Heart right ventricle (tissue), 16 donors: ENCODE results near the gene RAP1B. TPM values are rescaled to one million over a fixed set of nuclear protein-coding genes. Genes with fewer than 3 reads are reported as not detected.

Experiments used
- ATAC-seq, 8 donors: fragments of 200-7000 bp; cut with Tn5 transposase; one replicate each; pipeline ENCODE4 v1.9.1; 2020; ENCODE audit warnings: mild to moderate bottlenecking in 8 of 8, moderate library complexity in 8 of 8, moderate number of reproducible peaks in 1 of 8
- DNase-seq, 2 donors: peaks; one replicate each; pipeline ENCODE4 v3.0.0-alpha.2; 2020
- H3K27ac ChIP-seq, 10 donors: fragments of 200-600 bp; sonication (generic) in 2 of 10; one replicate each; pipeline versions ENCODE4 v1.5.0 to v1.8.0; 2020 to 2022; ENCODE audit warnings: mild to moderate bottlenecking in 3 of 10
- H3K27me3 ChIP-seq, 7 donors: fragments of 200-600 bp; one replicate each; pipeline ENCODE4 v1.8.0; 2021 to 2022; ENCODE audit warnings: mild to moderate bottlenecking in 2 of 7
- H3K36me3 ChIP-seq, 9 donors: fragments of 200-600 bp; sonication (generic) in 1 of 9; one replicate each; pipeline versions ENCODE4 v1.5.0 to v1.8.0; 2020 to 2022; ENCODE audit warnings: mild to moderate bottlenecking in 2 of 9
- H3K4me1 ChIP-seq, 9 donors: fragments of 200-600 bp; sonication (generic) in 1 of 9; one replicate each; pipeline versions ENCODE4 v1.5.0 to v1.8.0; 2020 to 2022; ENCODE audit warnings: mild to moderate bottlenecking in 4 of 9
- H3K4me3 ChIP-seq, 10 donors: fragments of 200-600 bp; sonication (generic) in 2 of 10; one replicate each; pipeline versions ENCODE4 v1.5.0 to v1.8.0; 2020 to 2022; ENCODE audit warnings: mild to moderate bottlenecking in 7 of 10, moderate library complexity in 2 of 10
- H3K9me3 ChIP-seq, 11 donors: fragments of 200-600 bp in 10 of 11; sonication (generic) in 2 of 11; one replicate each; pipeline versions ENCODE4 v1.5.0 to v1.8.0; 2013 to 2022; ENCODE audit warnings: mild to moderate bottlenecking in 2 of 11, control low read depth in 1 of 11, moderate library complexity in 1 of 11
- CTCF ChIP-seq, 9 donors: fragments of 200-600 bp; sonication (generic) in 2 of 9; IDR thresholded peaks; one replicate each; pipeline versions ENCODE4 v1.5.0 to v1.8.0; 2021 to 2022; ENCODE audit warnings: antibody characterized with exemption in 9 of 9, mild to moderate bottlenecking in 5 of 9, moderate library complexity in 1 of 9
- WGBS, 2 donors: extraction: QIAGEN DNeasy Blood & Tissue Kit; methylation state at CpG; one replicate each; pipeline ENCODE4 v1.1.7; 2013; ENCODE audit warnings: inconsistent platforms in 1 of 2; 5-methylcytosine and 5-hydroxymethylcytosine counted together
- intact Hi-C, 10 donors: fragments of 100-400 bp; cut with DNase I; formaldehyde crosslinking; loops; one replicate each; pipeline versions ENCODE4 v1.11.1 to v1.14.2; 2022
- long read RNA-seq, 3 donors: library from polyadenylated mRNA; unstranded; transcript quantifications; one replicate each; pipeline ENCODE4 v2.0.0, GENCODE V29; 2020 to 2021
- polyA plus RNA-seq, 2 donors: library from polyadenylated mRNA; stranded (reverse); fragments of 200-250 nt; gene quantifications; one replicate each; pipeline ENCODE4 v1.2.3, GENCODE V29; 2013
- total RNA-seq, 10 donors: library from RNA; stranded (reverse); fragmentation: NEBNext Ultra II Directional in 3 of 10; extraction: Animal tissue kit (Norgen Biotek cat#: 25700) in 3 of 10; gene quantifications; one replicate each; pipeline versions ENCODE4 v1.2.1 to v1.2.4, GENCODE V29; 2021 to 2023
- donor health status: Arrhythmogenic right ventricular cardiomyopathy.
- donor health status: ischemic (EF 13 %, LVEDD 7.1; RV severe dilation, severe dysfunction).
- donor health status: healthy with polysubstance abuse.
- donor health status: DM: no; HTN: yes; CAD: no.
- donor health status: DM: no; HTN: no; CAD: no.
- donor health status: ischemic (EF 25% LVEDD 6.9; RV normal size, moderate dysfunction).
- donor health status: ischemic (EF 25% LVEDD 5.7; RV mildly dilated, moderate dysfunction).
- donor health status: healthy.
- donor health status: DM: yes; HTN: yes; CAD: no.
- donor health status: Ischemic cardiomyopathy.
- donor health status: ischemic (EF 35%, LVEDD 5.7; RV mildly dilated, moderate dysfunction).
- donor health status: nonischemic (EF 11% LVEDD 7.7; RV severe dilation, severe dysfunction).
- donor health status: DM: yes; HTN: yes; CAD: no.
- donor health status: PGD.
- donor health status: ischemic (EF 29% LVEDD 5.4; RV normal size, mild dysfunction).
- donor health status: nonischemic (EF 23%, LVEDD 6.1; RV moderate dilation, normal function).

Gene RAP1B
- 10 to 100 TPM; 38.1 to 81.2 (median 42.0) TPM for total RNA-seq
- polyA plus RNA-seq: 10 to 100 TPM; 45.1 to 53.8 TPM
- long read RNA-seq, donor 1, full-length matches to known transcripts: 36 of 39 reads
- long read RNA-seq, donor 1, partial matches to known transcripts: 1 of 39 reads
- long read RNA-seq, donor 1, other reads (novel, unspliced or antisense): 2 of 39 reads
- long read RNA-seq, donor 2, full-length matches to known transcripts: 31 of 32 reads
- long read RNA-seq, donor 2, partial matches to known transcripts: 0 of 32 reads
- long read RNA-seq, donor 2, other reads (novel, unspliced or antisense): 1 of 32 reads
- long read RNA-seq, donor 3, full-length matches to known transcripts: 159 of 178 reads
- long read RNA-seq, donor 3, partial matches to known transcripts: 5 of 178 reads
- long read RNA-seq, donor 3, other reads (novel, unspliced or antisense): 14 of 178 reads

DNA sequence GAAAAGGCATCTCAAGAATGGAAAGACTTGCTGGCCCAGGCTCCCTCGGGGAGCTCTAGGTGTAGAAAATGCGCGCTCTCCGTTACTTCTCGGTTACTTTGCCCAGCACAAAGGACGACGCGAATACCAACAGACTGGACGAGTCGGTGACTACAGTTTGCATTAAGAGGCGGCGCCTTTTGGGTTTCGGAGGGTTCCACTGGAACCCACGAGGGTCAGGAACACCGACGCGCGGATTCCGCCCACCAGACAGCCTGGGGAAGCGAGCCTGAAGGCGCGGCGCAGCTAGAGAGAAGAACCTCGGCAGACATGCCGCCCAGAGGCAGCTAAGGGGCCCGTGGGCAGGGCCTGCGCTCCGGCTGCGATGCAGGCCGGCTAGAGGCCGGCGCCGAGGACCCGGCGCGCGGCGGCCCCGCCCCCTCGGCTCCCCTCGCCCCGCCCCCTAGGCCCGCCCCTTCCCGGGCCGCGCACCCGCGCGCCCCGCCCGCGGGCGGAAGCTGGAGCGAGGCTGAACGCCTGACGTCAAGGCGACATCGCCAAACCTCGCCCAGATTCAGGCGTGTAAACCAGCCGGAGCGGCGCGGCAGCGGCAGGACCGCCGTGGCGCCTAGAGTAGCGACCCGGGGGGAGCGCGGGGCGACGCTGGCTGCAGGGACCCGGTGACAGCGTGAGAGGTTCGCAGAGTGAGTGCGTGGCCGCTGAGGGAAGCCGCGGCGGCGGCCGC is at the start of gene RAP1B:
Gene RAP1B (plus strand): TSS at position 530 of the 724 bp plus-strand sequence. CDS start 37,826 bp downstream, outside the sequence.
- peak in 1 of 9 donors; percentile 20 for TF ChIP-seq CTCF (IDR thresholded peaks at IDR 0.05)
- Histone ChIP-seq H3K4me1 (peaks cover 7 to 43% (median 35%) of the 10 kb centered on the region in 9 donors), H3K27ac (peak within 1 kb of the TSS; percentile 88 to 99 (median 96)), H3K27me3 (no peaks in the 10 kb centered on the region), H3K4me3 (peak within 1 kb of the TSS; percentile 54 to 91 (median 78)), H3K9me3 (no peaks in the 10 kb centered on the region), H3K36me3 (peaks cover 0 to 13% (median 0%) of the 10 kb centered on the region in 9 donors)
- 0 to 1% methylated on average over 69 to 84 of the region's 84 CpGs for WGBS, 2 donors
- ATAC-seq: peak; percentile 96 to 99 (median 97)
- peak; percentile 90 to 91 for DNase-seq
- intact Hi-C loops: loop anchor here in 8 of 10 donors (1.0 to 10.0 kb wide), 14 partner anchors 37 to 278 kb away; partner anchors contain the start of genes NUP107 (in 6 of the 8), MDM1 (in 1 of the 8) and MDM2 (in 1 of the 8)

- intact Hi-C loops: loop anchor here in 1 of 10 donors (10.0 kb wide), 1 partner anchor 67 kb away; no protein-coding TSS in a partner anchor
- H3K4me3 ChIP-seq: no peak overlapping the region
- DNase-seq (no peak), ATAC-seq (no peak)
- peaks cover 0 to 33% (median 11%) of the 10 kb centered on the region in 9 donors for H3K4me1 ChIP-seq
- H3K36me3 ChIP-seq: no peaks in the 10 kb centered on the region
- H3K9me3 ChIP-seq: no peaks in the 10 kb centered on the region
- no peak for TF ChIP-seq CTCF (IDR thresholded peaks at IDR 0.05)
- no peak overlapping the region for H3K27ac ChIP-seq
- WGBS, 2 donors: 79 to 82% methylated on average over 10 of the region's 10 CpGs
- no peaks in the 10 kb centered on the region for H3K27me3 ChIP-seq
Observed at GRCh38 chr12:68561830-68562229, 48.9 kb upstream of the RAP1B start.

- no peak for TF ChIP-seq CTCF (IDR thresholded peaks at IDR 0.05)
- no peaks in the 10 kb centered on the region for H3K9me3 ChIP-seq
- DNase-seq (no peak), ATAC-seq (no peak)
- peaks cover 0 to 29% (median 11%) of the 10 kb centered on the region in 9 donors for H3K4me1 ChIP-seq
- intact Hi-C loops: loop anchor here in 1 of 10 donors (10.0 kb wide), 1 partner anchor 69 kb away; no protein-coding TSS in a partner anchor
- no peak overlapping the region for H3K27ac ChIP-seq
- 83 to 85% methylated on average over 1 of the region's 1 CpG for WGBS, 2 donors
- H3K27me3 ChIP-seq: no peaks in the 10 kb centered on the region
- no peaks in the 10 kb centered on the region for H3K36me3 ChIP-seq
- no peak overlapping the region for H3K4me3 ChIP-seq
Observed at GRCh38 chr12:68564166-68564565, 46.5 kb upstream of the RAP1B start.

- Histone ChIP-seq H3K27me3 (no peaks in the 10 kb centered on the region), H3K4me3 (no peak overlapping the region), H3K27ac (no peak overlapping the region), H3K36me3 (no peaks in the 10 kb centered on the region), H3K4me1 (peaks cover 0 to 16% (median 4%) of the 10 kb centered on the region in 9 donors), H3K9me3 (no peaks in the 10 kb centered on the region)
- no peak for TF ChIP-seq CTCF (IDR thresholded peaks at IDR 0.05)
- WGBS, 2 donors: 70 to 76% methylated on average over 1 of the region's 1 CpG
- DNase-seq (no peak), ATAC-seq (no peak)
- intact Hi-C loops: loop anchor here in 1 of 10 donors (10.0 kb wide), 1 partner anchor 71 kb away; no protein-coding TSS in a partner anchor
Observed at GRCh38 chr12:68565391-68565903, 45.3 kb upstream of the RAP1B start.
